ENCODE data around the gene ARHGAP18.

- TF ChIP-seq ZNF274 (IDR thresholded peaks at IDR 0.05; ENCODE audit: low read depth, low read length) = no peak
- no peak for TF ChIP-seq SUZ12 (IDR thresholded peaks at IDR 0.05; ENCODE audit: extremely low read depth, insufficient read depth, insufficient read length)
These were observed 38.3 kb downstream of the ARHGAP18 start for GRCh38 chr6:129671442-129672340.
